Measurements from ENCODE around the gene SIRT7.
"Not testable (repeated sequence)": the region's sequence is repeated elsewhere in the genome, so short reads cannot be mapped to it uniquely, and the experiment has no call there.

Gene SIRT7

GRCh38 chr17:81954131-81955057 is 36.4 kb upstream of the SIRT7 start:
- DNase-seq, result no peak

DNA sequence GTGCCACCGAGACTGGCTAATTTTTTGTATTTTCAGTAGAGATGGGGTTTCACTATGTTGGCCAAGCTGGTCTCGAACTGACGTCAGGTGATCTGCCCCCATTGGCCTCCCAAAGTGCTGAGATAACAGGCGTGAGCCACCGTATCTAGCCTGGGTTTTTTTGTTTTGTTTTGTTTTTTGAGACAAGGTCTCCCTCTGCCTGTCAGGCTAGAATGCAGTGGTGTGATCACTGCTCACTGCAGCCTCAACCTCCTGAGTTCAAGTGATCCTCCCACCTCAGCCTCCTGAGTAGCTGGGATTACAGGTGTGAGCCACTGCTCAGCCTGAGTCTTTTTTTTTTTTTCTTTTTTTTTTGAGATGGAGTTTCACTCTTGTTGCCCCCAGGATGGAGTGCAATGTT is 35.5 kb upstream of the SIRT7 start:
- not testable (repeated sequence) for DNase-seq

DNA sequence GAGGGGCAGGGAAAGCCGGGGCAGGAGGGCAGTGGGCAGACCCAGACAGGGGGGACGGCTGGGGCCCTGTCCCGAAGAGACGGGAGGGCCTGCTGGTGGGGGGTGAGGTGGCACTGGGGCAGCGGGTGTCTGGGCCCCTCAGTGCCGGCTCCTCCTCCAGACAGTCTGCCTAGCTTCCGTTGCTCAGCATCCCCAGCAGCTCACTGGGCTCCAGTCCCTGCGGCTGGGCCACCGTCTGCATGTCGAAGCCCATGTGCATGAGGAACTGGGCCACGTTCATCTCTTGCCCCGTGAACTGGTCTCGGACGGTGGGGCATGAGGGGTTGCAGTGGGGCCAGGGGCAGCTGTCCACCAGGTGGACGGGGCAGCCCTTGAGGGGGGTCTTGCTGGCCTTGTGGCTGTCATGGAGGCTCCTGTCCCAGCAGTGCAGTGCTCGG is 34.8 kb upstream of the SIRT7 start:
- no peak for DNase-seq

- no peak for DNase-seq
Measured at GRCh38 chr17:81951785-81952684, 34.1 kb upstream of the SIRT7 start.

GRCh38 chr17:81950501-81950900 is 32.5 kb upstream of the SIRT7 start:
- DNase-seq, result no peak

DNA sequence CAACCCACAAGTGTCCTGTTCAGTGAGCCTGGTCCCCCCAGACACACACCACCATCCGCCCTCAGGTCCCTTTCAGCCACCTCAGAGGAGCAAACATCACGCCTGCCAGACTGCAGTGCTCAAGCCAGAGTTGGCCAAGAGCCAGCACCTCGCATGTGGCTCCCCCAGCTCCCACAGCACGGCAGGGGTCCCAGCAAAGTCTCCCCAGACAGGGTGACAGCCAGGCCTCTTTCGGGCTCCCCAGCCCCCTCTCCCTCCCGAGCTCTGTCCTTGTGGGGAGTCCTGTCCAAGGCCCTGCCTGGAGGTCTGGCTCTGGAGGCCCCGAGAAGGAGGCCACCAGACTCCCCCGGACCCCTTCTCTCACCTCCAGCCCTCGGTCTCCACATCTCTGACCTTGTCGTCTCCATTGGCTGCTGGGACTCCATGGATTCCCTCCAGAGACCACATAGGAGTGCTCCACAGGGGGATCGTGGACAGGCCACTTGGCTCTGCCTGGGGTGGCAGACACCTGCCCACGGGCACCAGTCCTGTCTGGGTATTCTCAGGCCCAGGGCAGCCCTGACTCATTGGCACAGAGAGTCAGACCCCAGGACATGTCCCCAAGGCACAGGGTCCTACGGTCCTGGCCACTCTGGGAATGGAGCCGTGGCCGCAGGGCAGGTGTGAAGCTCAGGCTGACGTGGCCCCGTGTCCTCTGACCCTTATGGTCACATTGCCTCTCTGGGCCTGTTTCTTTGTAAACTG is 30.8 kb upstream of the SIRT7 start:
- no peak for DNase-seq

DNA sequence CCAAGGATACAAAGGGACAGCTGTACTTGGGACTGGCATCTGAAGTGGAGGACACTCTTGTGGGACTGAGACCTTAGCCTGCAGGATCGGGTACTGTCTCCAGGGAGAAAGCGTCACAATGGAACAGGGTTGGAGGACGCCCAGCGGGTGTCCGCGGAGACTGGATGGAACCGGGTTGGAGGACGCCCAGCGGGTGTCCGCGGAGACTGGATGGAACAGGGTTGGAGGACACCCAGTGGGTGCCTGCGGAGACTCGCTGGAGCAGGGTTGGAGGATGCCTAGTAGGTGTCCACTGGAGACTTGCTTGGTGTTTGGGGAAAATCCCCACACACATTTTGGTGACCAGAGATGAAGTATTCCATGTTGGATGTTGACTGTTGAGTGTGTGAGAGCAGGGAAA is 29.2 kb upstream of the SIRT7 start, which contains the start of gene MYADML2:
Gene MYADML2, minus strand, starts transcription at position 45 of the 400 bp plus-strand sequence. CDS start 5,492 bp downstream, outside the sequence.
- DNase-seq, result no peak

GRCh38 chr17:81944858-81945257 is 26.9 kb upstream of the SIRT7 start:
- DNase-seq, result no peak

- no peak for DNase-seq
Measured at GRCh38 chr17:81942167-81942553, 24.2 kb upstream of the SIRT7 start.

DNA sequence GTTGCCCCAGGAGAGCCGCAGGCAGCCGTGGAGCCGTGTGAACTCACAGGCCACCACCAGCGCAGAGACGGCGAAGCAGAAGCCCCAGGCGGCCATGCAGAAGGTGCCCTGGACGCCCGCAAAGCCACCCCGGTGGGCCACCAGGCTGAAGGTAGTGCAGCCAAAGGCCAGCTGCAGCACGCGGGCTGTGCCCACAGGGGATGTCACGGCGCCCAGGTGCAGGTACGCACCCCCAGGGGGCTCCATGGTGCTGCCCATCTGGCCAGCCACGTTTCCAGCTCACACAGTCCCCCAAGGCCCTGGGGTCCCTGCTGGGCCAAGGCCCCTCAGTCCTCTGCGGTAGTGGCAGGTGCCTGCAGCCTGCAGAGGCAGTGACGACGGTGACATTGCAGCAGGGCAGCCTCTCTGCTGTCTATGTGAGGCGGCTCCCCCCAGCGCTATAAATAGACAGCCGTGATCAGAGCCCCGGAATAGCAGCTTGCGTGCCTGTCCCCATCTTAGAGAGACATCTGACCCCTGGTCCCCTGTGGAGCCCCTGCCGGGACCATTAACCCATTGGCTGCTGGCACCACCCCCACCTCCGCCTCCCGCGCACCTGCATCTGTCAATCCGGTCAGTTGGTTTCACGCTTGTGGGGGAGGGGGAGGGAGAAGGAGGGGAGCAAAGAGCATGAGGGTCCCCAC is 23.6 kb upstream of the SIRT7 start:
- DNase-seq, result no peak

- no peak for DNase-seq
Measured at GRCh38 chr17:81940538-81941483, 22.8 kb upstream of the SIRT7 start.

DNA sequence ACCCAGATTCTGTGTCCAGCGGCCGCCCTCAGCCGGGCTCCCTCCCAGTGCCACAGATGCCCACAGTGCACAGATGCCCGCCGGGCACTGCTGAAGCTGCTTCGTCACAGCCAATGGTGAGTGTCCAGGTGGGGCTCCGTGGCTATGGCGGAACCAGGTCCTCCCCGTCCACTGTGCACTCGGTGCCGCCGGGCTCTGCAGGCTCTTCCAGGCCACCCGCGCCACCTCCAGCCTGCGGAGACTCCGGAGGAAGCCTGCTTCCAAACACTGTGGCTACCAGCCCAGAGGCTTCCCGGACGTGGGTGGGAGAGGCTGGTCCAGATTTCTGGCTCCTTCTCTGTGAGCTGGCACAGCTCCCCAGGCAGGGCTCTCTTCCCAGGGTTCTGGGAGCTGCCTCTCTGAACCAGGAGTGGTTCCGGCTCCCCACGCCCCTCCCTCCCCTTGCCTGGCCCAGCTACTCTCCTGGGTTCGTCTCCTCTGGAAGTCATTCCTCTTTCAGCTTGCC is 22.0 kb upstream of the SIRT7 start:
- no peak for DNase-seq

DNA sequence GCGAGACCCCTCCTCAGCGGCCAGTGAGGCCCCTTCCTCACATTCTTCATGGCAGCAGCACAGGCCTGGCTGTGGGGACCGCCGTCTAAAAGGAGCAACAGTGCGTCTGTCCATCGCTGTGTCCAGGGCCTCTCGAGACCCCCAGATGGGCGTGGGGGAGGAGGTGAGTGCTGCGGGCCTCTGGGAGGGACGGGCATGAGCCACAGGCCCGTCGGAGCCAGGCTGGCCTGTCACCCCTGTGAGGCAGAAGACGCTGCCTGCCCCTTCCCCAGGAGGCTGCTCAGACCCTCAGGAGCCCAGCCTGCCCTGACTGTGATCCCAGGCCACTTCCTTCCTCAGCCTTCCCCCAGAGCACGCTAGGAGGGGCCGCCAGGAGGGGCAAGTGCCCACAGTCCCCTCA is 21.2 kb upstream of the SIRT7 start:
- no peak for DNase-seq

- no peak for DNase-seq
Measured at GRCh38 chr17:81935709-81936084, 17.7 kb upstream of the SIRT7 start.

GRCh38 chr17:81934850-81935708 is 17.1 kb upstream of the SIRT7 start:
- DNase-seq, result no peak

DNA sequence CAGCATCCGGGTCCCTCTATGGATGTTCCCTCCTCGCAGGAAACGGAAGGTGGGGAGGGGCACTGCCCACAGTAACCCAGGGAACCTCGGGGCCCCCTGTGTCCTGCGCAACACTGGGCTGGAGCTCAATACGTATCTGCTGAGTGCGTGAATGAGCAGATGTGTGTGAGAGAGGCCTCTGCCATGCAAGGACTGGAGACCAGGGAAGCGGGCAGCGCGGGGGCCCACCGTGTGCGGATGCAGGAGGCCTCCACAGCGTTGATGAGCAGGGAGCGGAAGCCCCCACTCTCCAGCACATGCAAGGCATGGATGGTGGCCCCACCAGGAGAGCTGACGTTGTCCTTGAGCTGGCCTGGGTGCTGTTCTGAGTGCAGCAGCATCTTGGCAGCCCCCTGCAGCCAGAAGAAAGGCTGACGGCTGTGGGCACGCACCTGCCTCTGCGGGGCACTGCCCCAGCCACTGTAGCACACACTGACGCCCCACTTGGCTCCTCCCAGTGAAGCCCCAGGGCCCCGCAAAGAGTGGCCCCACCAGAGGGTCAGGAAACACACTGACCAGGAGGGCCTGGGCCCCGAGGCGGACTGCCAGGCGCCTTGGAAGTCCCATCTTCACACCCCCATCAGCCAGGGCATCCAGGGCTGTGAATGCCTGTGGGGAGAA is 16.3 kb upstream of the SIRT7 start:
- no peak for DNase-seq

- no peak for DNase-seq
Measured at GRCh38 chr17:81933178-81933699, 15.3 kb upstream of the SIRT7 start.

DNA sequence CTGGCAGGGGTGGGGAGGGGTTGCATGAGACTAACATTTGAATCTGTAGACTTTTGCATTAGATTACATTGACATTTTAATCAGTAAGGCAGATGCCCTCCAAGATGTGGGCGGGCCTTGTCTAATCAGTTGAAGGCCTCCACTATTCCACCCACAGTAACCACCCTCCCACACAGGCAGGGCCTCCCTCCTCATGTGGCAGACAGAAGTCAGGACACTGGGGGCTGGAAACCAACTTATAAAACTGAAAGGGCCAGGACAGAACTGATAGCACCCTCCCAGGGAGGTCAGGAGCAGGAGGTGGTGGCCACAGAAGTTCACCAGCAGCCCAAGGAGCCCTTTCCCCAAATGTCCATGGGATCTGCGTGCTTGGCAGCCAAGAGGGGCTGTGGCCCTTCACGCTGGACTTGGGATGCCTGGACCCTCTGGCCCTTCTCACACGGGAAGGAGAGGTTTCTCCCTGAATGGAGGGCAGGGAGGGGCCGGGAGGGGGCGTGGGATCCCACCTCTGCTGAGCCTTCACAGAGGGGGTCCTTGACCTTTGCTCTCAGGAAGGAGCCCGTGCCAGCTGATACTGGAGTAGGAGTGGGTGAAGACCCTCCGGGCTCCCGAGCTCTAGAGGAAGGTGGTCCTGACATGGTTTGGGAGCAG is 14.5 kb upstream of the SIRT7 start:
- DNase-seq, result no peak
